Stimulated activated CD4-positive, alpha-beta T cell treated with anti-CD3 and anti-CD28 coated beads, Interleukin-1b, Interleukin-23, amount 100 ng/mL, for 24 hours (primary cell): ENCODE data around the gene RBPJL.
A peak's percentile ranks its signal among the peaks of the same experiment; 100 is the strongest.

ENCODE experiments used
- DNase-seq, 4 experiments: peaks; one replicate each; pipeline ENCODE4 v3.0.0-alpha.2; 2020; ENCODE audit warnings: low read depth in 4 of 4, low spot score in 1 of 4

Gene RBPJL

GRCh38 chr20:45358282-45359068 lies 51.8 kb downstream of the RBPJL start:
- DNase-seq, result no peak

GRCh38 chr20:45359069-45359405 lies 52.4 kb downstream of the RBPJL start:
- no peak for DNase-seq

GRCh38 chr20:45359406-45360148 lies 52.9 kb downstream of the RBPJL start:
- no peak for DNase-seq

- no peak for DNase-seq
Observed at GRCh38 chr20:45361793-45362192, 55.2 kb downstream of the RBPJL start.

GRCh38 chr20:45362804-45363610 lies 56.4 kb downstream of the RBPJL start, which contains the start of gene SYS1:
Gene SYS1 (plus strand): TSS chr20:45363156. CDS start chr20:45363532, 376 bp downstream.
- peak; percentile 93 to 99 (median 98) for DNase-seq

GRCh38 chr20:45363611-45364492 lies 57.2 kb downstream of the RBPJL start:
- DNase-seq, result no peak

GRCh38 chr20:45365444-45365970 lies 58.9 kb downstream of the RBPJL start:
- no peak for DNase-seq

GRCh38 chr20:45366192-45366591 lies 59.6 kb downstream of the RBPJL start:
- DNase-seq, result no peak

- DNase-seq, result no peak
Observed at GRCh38 chr20:45366631-45367030, 60.0 kb downstream of the RBPJL start.

- no peak for DNase-seq
Observed at GRCh38 chr20:45367126-45367525, 60.5 kb downstream of the RBPJL start.
